Breast epithelium (tissue), 4 donors: ENCODE data around the gene MAN1C1. TPM values are rescaled to one million over a fixed set of nuclear protein-coding genes. Genes with fewer than 3 reads are reported as not detected.

Experiments used
- DNase-seq, 2 donors: peaks; one replicate each; pipeline ENCODE4 v3.0.0-alpha.2; 2019; ENCODE audit warnings: low spot score in 2 of 2
- H3K27ac ChIP-seq, 2 donors: fragments of 200-600 bp; sonication (generic) in 1 of 2; one replicate each; pipeline ENCODE4 v1.5.1; 2016 to 2019; ENCODE audit warnings: mild to moderate bottlenecking in 1 of 2
- H3K27me3 ChIP-seq, 2 donors: fragments of 200-600 bp; sonication (generic) in 1 of 2; one replicate each; pipeline versions ENCODE4 v1.5.1 to v1.6.0; 2017 to 2019; ENCODE audit warnings: control low read depth in 1 of 2, mild to moderate bottlenecking in 1 of 2
- H3K36me3 ChIP-seq: fragments of 200-600 bp; one replicate; pipeline ENCODE4 v1.5.1; 2019
- H3K4me1 ChIP-seq, 2 donors: fragments of 200-600 bp; sonication (generic); one replicate each; pipeline ENCODE4 v1.5.1; 2016 to 2019; ENCODE audit warnings: control low read depth in 1 of 2
- H3K4me3 ChIP-seq, 3 donors: fragments of 200-600 bp; sonication (generic); 1 replicate in 2 of 3; 2 replicates in 1 of 3; pipeline ENCODE4 v1.5.1; 2016 to 2019; ENCODE audit warnings: mild to moderate bottlenecking in 3 of 3, moderate library complexity in 2 of 3
- H3K9me3 ChIP-seq, 2 donors: fragments of 200-600 bp; sonication (generic) in 1 of 2; one replicate each; pipeline ENCODE4 v1.5.1; 2016 to 2019; ENCODE audit warnings: control low read depth in 1 of 2
- POLR2A ChIP-seq: fragments of 450-650 bp; IDR thresholded peaks from one replicate; pipeline ENCODE4 v1.6.1; 2016; ENCODE audit warnings: antibody characterized with exemption, mild to moderate bottlenecking, moderate library complexity
- POLR2AphosphoS5 ChIP-seq, 3 donors: sonication (generic); formaldehyde crosslinking; IDR thresholded peaks; one replicate each; pipeline ENCODE4 v1.6.1; 2017; ENCODE audit warnings: antibody characterized with exemption in 3 of 3
- intact Hi-C: fragments of 100-400 bp; cut with DNase I; formaldehyde crosslinking; loops from one replicate; pipeline ENCODE4 v1.15.1; 2023; ENCODE audit warnings: low total_unique reads
- total RNA-seq, 3 donors: library from RNA; depleted of rRNA; stranded (reverse); fragments of >200 nt; gene quantifications; one replicate each; pipeline ENCODE4 v1.1.0, GENCODE V29; 2016
- TF ChIP-seq, protein P1 (sequence below), 3 donors: fragments of 450-650 bp; IDR thresholded peaks; one replicate each; pipeline ENCODE4 v1.5.1; 2016 to 2017; ENCODE audit warnings: antibody characterized with exemption in 3 of 3, mild to moderate bottlenecking in 3 of 3, moderate library complexity in 3 of 3

The MAN1C1 gene
- total RNA-seq, 3 donors from 2014 or later: 6.7 to 13.8 (median 6.9) TPM

DNA sequence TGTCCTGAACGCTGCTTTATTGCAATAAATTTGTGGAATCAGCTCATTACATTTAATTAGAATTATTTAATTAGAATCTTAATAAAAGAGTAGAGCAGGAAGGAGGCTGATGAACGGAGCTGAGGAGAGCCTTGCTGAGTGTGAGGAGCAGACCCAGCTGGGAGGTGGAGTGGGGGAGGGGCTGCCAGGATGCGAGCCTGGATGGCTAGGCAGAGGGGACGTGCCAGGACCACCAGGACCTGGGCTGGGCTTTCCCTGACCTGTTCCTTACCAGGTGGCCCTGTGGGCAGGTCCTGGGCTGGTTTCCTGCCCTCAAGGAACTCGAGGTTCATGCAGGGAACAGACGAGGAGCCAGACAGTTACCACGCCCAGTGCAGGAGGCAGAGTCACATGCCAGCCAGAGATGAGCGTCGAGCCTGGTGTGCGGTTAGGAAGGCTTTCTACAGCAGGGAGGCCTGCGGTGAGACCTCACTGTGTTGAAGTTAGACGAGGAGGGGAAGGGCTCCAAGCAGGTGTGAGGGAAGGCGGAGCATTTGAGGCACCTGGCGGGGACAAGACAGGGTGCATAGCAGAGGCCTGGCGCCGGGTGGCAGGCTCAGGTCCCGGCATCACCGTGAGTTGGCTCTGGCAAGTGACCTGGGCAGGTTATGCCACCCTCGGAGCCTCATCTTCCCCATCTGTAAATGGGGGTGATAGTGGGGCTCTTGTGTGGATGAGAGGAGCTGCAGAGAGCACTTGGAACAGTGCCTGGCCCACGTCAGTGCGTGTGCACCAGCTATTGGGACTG, 39.3 kb upstream of the MAN1C1 start:
- DNase-seq: no peak

DNA sequence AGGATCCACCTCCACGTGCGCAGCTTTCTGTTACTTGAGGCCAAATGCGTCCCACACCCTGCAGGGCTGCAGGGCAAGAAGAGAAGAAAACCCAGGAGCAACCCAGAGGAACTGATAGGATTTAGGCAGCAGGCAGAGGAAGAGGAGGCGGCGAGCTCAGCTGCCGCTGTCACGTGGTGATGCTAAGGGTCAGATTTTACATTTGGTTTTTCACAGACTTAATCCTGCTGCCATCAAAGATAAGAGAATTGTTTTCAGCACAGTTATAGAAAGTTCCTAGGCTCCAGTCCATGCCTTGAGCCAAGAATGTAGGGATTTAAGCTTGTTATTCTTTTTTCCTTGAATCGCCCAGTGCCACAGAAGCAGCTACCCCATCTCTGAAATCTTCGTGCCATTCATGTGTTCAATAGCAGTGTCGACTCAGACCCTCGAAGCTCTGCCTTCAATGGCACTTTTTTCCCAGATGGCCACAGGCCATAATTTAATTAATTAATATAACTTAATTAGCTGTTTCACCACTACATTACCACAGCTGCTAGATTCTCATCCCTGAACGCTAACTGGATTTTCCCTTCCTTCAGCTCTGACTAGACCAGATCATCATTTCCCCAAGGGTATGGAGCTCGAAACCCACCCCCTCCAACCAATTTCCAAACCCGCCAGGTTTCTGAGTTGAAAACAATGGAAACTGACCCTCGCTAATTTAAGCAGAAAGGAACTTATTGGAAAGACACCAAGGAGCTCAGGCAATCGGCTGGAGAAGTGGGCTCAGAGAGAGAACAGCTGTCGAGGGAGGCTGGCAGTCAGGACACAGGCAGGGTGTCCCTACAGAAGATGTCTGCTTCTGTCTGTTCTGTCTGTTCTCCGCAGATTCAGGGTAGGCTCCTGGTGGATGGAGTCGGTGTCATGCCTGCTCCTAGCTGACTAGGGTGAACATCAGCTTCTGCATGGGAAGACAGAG, 37.0 kb upstream of the MAN1C1 start:
- H3K36me3 ChIP-seq: no peaks in the 10 kb centered on the region
- no peak for TF ChIP-seq POLR2A
- TF ChIP-seq, protein P1, sequence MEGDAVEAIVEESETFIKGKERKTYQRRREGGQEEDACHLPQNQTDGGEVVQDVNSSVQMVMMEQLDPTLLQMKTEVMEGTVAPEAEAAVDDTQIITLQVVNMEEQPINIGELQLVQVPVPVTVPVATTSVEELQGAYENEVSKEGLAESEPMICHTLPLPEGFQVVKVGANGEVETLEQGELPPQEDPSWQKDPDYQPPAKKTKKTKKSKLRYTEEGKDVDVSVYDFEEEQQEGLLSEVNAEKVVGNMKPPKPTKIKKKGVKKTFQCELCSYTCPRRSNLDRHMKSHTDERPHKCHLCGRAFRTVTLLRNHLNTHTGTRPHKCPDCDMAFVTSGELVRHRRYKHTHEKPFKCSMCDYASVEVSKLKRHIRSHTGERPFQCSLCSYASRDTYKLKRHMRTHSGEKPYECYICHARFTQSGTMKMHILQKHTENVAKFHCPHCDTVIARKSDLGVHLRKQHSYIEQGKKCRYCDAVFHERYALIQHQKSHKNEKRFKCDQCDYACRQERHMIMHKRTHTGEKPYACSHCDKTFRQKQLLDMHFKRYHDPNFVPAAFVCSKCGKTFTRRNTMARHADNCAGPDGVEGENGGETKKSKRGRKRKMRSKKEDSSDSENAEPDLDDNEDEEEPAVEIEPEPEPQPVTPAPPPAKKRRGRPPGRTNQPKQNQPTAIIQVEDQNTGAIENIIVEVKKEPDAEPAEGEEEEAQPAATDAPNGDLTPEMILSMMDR (IDR thresholded peaks at IDR 0.05): no peak
- no peak for TF ChIP-seq POLR2AphosphoS5 (IDR thresholded peaks at IDR 0.05)
- no peaks in the 10 kb centered on the region for H3K4me1 ChIP-seq
- intact Hi-C loops: no loop called here
- no peak for DNase-seq
- no peak overlapping the region for H3K27ac ChIP-seq
- H3K4me3 ChIP-seq: no peak overlapping the region
- no peaks in the 10 kb centered on the region for H3K9me3 ChIP-seq
- no peaks in the 10 kb centered on the region for H3K27me3 ChIP-seq

More for the DNA sequence above, 39.3 kb upstream of the MAN1C1 start:
- no peaks in the 10 kb centered on the region for H3K9me3 ChIP-seq
- TF ChIP-seq, protein P1 (IDR thresholded peaks at IDR 0.05): no peak
- TF ChIP-seq POLR2A (no peak), POLR2AphosphoS5 (IDR thresholded peaks at IDR 0.05) (no peak)
- no peak overlapping the region for H3K27ac ChIP-seq
- no peak overlapping the region for H3K4me3 ChIP-seq
- H3K36me3 ChIP-seq: no peaks in the 10 kb centered on the region
- H3K27me3 ChIP-seq: no peaks in the 10 kb centered on the region
- peaks cover 0 to 8% of the 10 kb centered on the region in 2 donors for H3K4me1 ChIP-seq
- intact Hi-C loops: no loop called here

DNA sequence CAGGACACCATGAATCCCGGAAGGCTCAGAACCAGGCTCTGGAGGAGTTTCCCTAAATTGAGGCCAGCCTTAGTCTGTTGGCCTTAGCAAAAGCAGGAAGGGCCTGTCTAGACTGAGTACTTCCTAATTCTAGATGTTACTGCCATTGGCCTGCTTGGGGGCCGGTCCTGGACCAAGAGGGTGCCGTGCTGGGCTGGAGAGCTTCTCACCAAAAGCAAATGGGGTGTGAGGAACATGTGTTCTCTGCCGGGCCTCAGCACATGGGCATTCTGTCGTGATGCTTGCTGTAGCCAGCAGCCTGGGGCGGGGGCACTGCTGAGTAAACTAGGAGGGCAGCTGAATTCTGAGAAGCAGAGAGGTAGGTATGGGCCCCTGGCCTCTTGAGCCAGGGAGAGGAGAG, 35.7 kb upstream of the MAN1C1 start:
- Histone ChIP-seq H3K9me3 (no peaks in the 10 kb centered on the region), H3K4me3 (no peak overlapping the region), H3K27me3 (no peaks in the 10 kb centered on the region), H3K27ac (no peak overlapping the region), H3K36me3 (no peaks in the 10 kb centered on the region), H3K4me1 (no peaks in the 10 kb centered on the region)
- TF ChIP-seq, protein P1 (IDR thresholded peaks at IDR 0.05): no peak
- no peak for TF ChIP-seq POLR2AphosphoS5 (IDR thresholded peaks at IDR 0.05)
- no peak for TF ChIP-seq POLR2A
- DNase-seq: no peak
- intact Hi-C loops: no loop called here

DNA sequence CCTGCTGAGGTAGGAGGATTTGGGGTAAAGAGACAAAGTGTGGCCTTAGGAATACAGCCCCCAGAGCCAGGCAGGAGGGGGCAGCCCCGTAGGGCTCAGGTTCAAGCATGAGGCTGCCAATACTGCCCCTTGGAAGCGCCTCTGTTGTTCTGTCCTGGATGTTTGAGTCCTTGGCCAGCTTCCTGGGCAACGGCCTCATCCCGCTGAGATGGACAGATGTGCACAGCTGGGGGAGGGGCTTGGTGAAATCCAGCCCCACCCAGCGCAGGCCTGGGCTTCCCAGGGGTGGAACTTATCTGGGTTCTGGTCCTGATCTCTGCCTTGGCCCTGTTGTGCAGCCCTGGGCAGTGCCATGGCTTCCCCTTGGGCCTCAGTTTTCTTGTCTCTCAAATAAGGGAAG, 34.8 kb upstream of the MAN1C1 start:
- no peaks in the 10 kb centered on the region for H3K9me3 ChIP-seq
- H3K36me3 ChIP-seq: no peaks in the 10 kb centered on the region
- no peaks in the 10 kb centered on the region for H3K4me1 ChIP-seq
- TF ChIP-seq, protein P1 (IDR thresholded peaks at IDR 0.05): no peak
- TF ChIP-seq POLR2AphosphoS5 (IDR thresholded peaks at IDR 0.05) (no peak), POLR2A (no peak)
- H3K27me3 ChIP-seq: no peaks in the 10 kb centered on the region
- intact Hi-C loops: no loop called here
- no peak for DNase-seq
- no peak overlapping the region for H3K4me3 ChIP-seq
- H3K27ac ChIP-seq: no peak overlapping the region
